GM15510 (cell line): ENCODE measurements around the gene MESP2.

Experiments used
- POLR2A ChIP-seq: IDR thresholded peaks from 3 replicates; pipeline ENCODE4 v1.6.1; 2011; ENCODE audit warnings: borderline replicate concordance; ENCODE audit not compliant: insufficient read length; ENCODE audit errors: extremely low read depth

Gene MESP2

GRCh38 chr15:89824607-89824867 is 48.4 kb downstream of the MESP2 start:
- no peak for TF ChIP-seq POLR2A

- TF ChIP-seq POLR2A: no peak
These were observed 49.3 kb downstream of the MESP2 start for GRCh38 chr15:89825271-89825940.

- no peak for TF ChIP-seq POLR2A
These were observed 50.8 kb downstream of the MESP2 start for GRCh38 chr15:89826671-89827655.

GRCh38 chr15:89827829-89828228 is 51.7 kb downstream of the MESP2 start:
- no peak for TF ChIP-seq POLR2A
